ENCODE results near the gene B3GAT1.

B3GAT1 gene

GRCh38 chr11:134386945-134387344 lies 25.1 kb downstream of the B3GAT1 start:
- Histone ChIP-seq H3K27me3 (peaks cover 19% of the 10 kb centered on the region), H3K9me3 (no peaks in the 10 kb centered on the region), H3K4me3 (ENCODE audit: low read depth in 1 of 2, low read length in 1 of 2) (no peak overlapping the region), H3K4me1 (ENCODE audit: control insufficient read depth in 1 of 2, insufficient read depth in 1 of 2, low read depth in 1 of 2, low read length in 1 of 2) (no peaks in the 10 kb centered on the region), H3K36me3 (no peaks in the 10 kb centered on the region), H3K27ac (no peak overlapping the region)
- TF ChIP-seq, protein P1, sequence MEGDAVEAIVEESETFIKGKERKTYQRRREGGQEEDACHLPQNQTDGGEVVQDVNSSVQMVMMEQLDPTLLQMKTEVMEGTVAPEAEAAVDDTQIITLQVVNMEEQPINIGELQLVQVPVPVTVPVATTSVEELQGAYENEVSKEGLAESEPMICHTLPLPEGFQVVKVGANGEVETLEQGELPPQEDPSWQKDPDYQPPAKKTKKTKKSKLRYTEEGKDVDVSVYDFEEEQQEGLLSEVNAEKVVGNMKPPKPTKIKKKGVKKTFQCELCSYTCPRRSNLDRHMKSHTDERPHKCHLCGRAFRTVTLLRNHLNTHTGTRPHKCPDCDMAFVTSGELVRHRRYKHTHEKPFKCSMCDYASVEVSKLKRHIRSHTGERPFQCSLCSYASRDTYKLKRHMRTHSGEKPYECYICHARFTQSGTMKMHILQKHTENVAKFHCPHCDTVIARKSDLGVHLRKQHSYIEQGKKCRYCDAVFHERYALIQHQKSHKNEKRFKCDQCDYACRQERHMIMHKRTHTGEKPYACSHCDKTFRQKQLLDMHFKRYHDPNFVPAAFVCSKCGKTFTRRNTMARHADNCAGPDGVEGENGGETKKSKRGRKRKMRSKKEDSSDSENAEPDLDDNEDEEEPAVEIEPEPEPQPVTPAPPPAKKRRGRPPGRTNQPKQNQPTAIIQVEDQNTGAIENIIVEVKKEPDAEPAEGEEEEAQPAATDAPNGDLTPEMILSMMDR (IDR thresholded peaks at IDR 0.05): no peak

- H3K27ac ChIP-seq: no peak overlapping the region
- no peaks in the 10 kb centered on the region for H3K4me1 ChIP-seq (ENCODE audit: control insufficient read depth in 1 of 2, insufficient read depth in 1 of 2, low read depth in 1 of 2, low read length in 1 of 2)
- TF ChIP-seq, protein P1 (IDR thresholded peaks at IDR 0.05): no peak
- no peak overlapping the region for H3K4me3 ChIP-seq (ENCODE audit: low read depth in 1 of 2, low read length in 1 of 2)
- no peaks in the 10 kb centered on the region for H3K9me3 ChIP-seq
- H3K27me3 ChIP-seq: peaks cover 19% of the 10 kb centered on the region
- H3K36me3 ChIP-seq: no peaks in the 10 kb centered on the region
Measured at GRCh38 chr11:134385774-134386565, 26.1 kb downstream of the B3GAT1 start.

DNA sequence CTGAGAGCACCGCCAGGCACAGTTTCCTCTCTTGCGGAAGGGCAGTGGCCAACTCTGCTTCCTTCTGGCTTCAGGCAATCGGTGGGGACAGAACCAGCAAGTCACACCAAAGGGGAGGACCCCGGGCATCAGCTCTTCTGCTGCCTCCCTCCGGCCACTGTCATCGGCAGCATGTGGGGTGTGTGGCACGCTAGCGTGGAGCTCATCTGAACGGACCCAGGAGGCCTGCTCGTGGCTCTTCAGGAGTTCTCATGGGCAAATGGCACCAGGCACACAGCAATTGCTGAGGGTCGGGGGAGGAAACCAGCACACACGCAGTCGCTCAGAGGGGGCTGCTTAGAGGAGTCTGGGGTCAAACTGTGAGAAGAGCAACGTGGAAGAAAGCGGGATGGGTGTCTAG lies 26.9 kb downstream of the B3GAT1 start:
- Histone ChIP-seq H3K4me3 (ENCODE audit: low read depth in 1 of 2, low read length in 1 of 2) (no peak overlapping the region), H3K27ac (no peak overlapping the region), H3K27me3 (peaks cover 19% of the 10 kb centered on the region), H3K36me3 (no peaks in the 10 kb centered on the region), H3K9me3 (no peaks in the 10 kb centered on the region), H3K4me1 (ENCODE audit: control insufficient read depth in 1 of 2, insufficient read depth in 1 of 2, low read depth in 1 of 2, low read length in 1 of 2) (no peaks in the 10 kb centered on the region)
- TF ChIP-seq, protein P1 (IDR thresholded peaks at IDR 0.05): no peak

- no peaks in the 10 kb centered on the region for H3K9me3 ChIP-seq
- TF ChIP-seq, protein P1 (IDR thresholded peaks at IDR 0.05): no peak
- H3K4me3 ChIP-seq (ENCODE audit: low read depth in 1 of 2, low read length in 1 of 2): no peak overlapping the region
- no peak overlapping the region for H3K27ac ChIP-seq
- no peaks in the 10 kb centered on the region for H3K36me3 ChIP-seq
- H3K4me1 ChIP-seq (ENCODE audit: control insufficient read depth in 1 of 2, insufficient read depth in 1 of 2, low read depth in 1 of 2, low read length in 1 of 2): no peaks in the 10 kb centered on the region
- H3K27me3 ChIP-seq: peaks cover 19% of the 10 kb centered on the region
Measured at GRCh38 chr11:134384406-134384805, 27.6 kb downstream of the B3GAT1 start.

- peaks cover 19% of the 10 kb centered on the region for H3K27me3 ChIP-seq
- no peak overlapping the region for H3K4me3 ChIP-seq (ENCODE audit: low read depth in 1 of 2, low read length in 1 of 2)
- TF ChIP-seq, protein P1 (IDR thresholded peaks at IDR 0.05): no peak
- H3K36me3 ChIP-seq: no peaks in the 10 kb centered on the region
- no peak overlapping the region for H3K27ac ChIP-seq
- no peaks in the 10 kb centered on the region for H3K4me1 ChIP-seq (ENCODE audit: control insufficient read depth in 1 of 2, insufficient read depth in 1 of 2, low read depth in 1 of 2, low read length in 1 of 2)
- H3K9me3 ChIP-seq: no peaks in the 10 kb centered on the region
Measured at GRCh38 chr11:134383576-134384221, 28.3 kb downstream of the B3GAT1 start.
